Measurements from ENCODE around the gene MALSU1.

GRCh38 chr7:23350466-23350865, 51.3 kb downstream of the MALSU1 start:
- TF ChIP-seq CTCF (IDR thresholded peaks at IDR 0.05; ENCODE audit: low read length) (no peak), EZH2 (IDR thresholded peaks at IDR 0.05; ENCODE audit: borderline replicate concordance, low read length) (no peak)
